GM18520 (cell line): ENCODE data around the gene KRT83.
"Not testable (repeated sequence)": the region's sequence is repeated elsewhere in the genome, so short reads cannot be mapped to it uniquely, and the experiment has no call there.

Experiments used
- ATAC-seq: cut with Tn5 transposase; IDR thresholded peaks from one replicate; pipeline ENCODE4 v1.9.1; 2021; ENCODE audit not compliant: unreplicated experiment

KRT83 gene

GRCh38 chr12:52333321-52333720 is 12.1 kb upstream of the KRT83 start:
- ATAC-seq, result no peak

- no peak for ATAC-seq
Observed at GRCh38 chr12:52332381-52332780, 11.2 kb upstream of the KRT83 start.

GRCh38 chr12:52331833-52332232 is 10.6 kb upstream of the KRT83 start:
- ATAC-seq, result no peak

- no peak for ATAC-seq
Observed at GRCh38 chr12:52331039-52331438, 9.8 kb upstream of the KRT83 start.

- ATAC-seq, result no peak
Observed at GRCh38 chr12:52327830-52328500, 6.8 kb upstream of the KRT83 start.

- ATAC-seq, result peak; percentile 88
Observed at GRCh38 chr12:52327052-52327829, 6.0 kb upstream of the KRT83 start.

- ATAC-seq, result no peak
Observed at GRCh38 chr12:52324153-52324444, 2.9 kb upstream of the KRT83 start.

- no peak for ATAC-seq
Observed at GRCh38 chr12:52323416-52324152, 2.4 kb upstream of the KRT83 start.

GRCh38 chr12:52323001-52323400 is 1.8 kb upstream of the KRT83 start:
- ATAC-seq, result no peak

- ATAC-seq, result no peak
Observed at GRCh38 chr12:52322069-52322468, 871 bp upstream of the KRT83 start.

GRCh38 chr12:52321418-52321817 is 220 bp upstream of the KRT83 start:
- ATAC-seq, result no peak

- ATAC-seq, result no peak
Observed at GRCh38 chr12:52319097-52319496, 2.1 kb downstream of the KRT83 start.

- ATAC-seq, result no peak
Observed at GRCh38 chr12:52318241-52318990, 2.8 kb downstream of the KRT83 start.

GRCh38 chr12:52317468-52318052 is 3.6 kb downstream of the KRT83 start:
- ATAC-seq, result no peak

- ATAC-seq, result no peak
Observed at GRCh38 chr12:52316701-52317100, 4.5 kb downstream of the KRT83 start.

GRCh38 chr12:52316290-52316689 is 4.9 kb downstream of the KRT83 start:
- ATAC-seq, result no peak

- ATAC-seq, result not testable (repeated sequence)
Observed at GRCh38 chr12:52315721-52316120, 5.5 kb downstream of the KRT83 start.

GRCh38 chr12:52314511-52314910 is 6.7 kb downstream of the KRT83 start:
- ATAC-seq, result no peak

GRCh38 chr12:52313926-52314325 is 7.3 kb downstream of the KRT83 start:
- ATAC-seq, result no peak

- ATAC-seq, result no peak
Observed at GRCh38 chr12:52313461-52313860, 7.7 kb downstream of the KRT83 start.

- ATAC-seq, result no peak
Observed at GRCh38 chr12:52312086-52312485, 9.1 kb downstream of the KRT83 start.
